K562 (cell line): ENCODE measurements around the gene BCL2L1. TPM values are rescaled to one million over a fixed set of nuclear protein-coding genes. Genes with fewer than 3 reads are reported as not detected.

Experiments
- CHD7 ChIP-seq: fragments of 200-600 bp; sonication (generic); IDR thresholded peaks from one replicate; pipeline ENCODE4 v1.6.1; 2012; ENCODE audit warnings: mild to moderate bottlenecking, low read depth, low read length, inconsistent platforms
- MTA1 ChIP-seq: fragments of 450-650 bp; IDR thresholded peaks from 2 replicates; pipeline ENCODE4 v1.6.1; 2017; ENCODE audit warnings: borderline replicate concordance
- polyA plus RNA-seq, 8 experiments: library from polyadenylated mRNA; depleted of rRNA in 4 of 8; stranded (reverse) in 5 of 8; unstranded in 3 of 8; fragments of >200 nt; fragmentation: Nextera tagmentation in 2 of 8; fragmentation: Illumina TruSeq in 1 of 8; extraction: Ambion mirVana in 2 of 8; extraction: Trizol in 1 of 8; gene quantifications; 2 replicates each; pipeline versions ENCODE4 v1.2.1 to v1.2.3, GENCODE V29; 2011 to 2014; ENCODE audit warnings: inconsistent platforms in 1 of 8, missing spikeins in 1 of 8
- total RNA-seq, 7 experiments: library from RNA; depleted of rRNA in 6 of 7; stranded (reverse); fragments of >200 nt in 6 of 7; fragmentation: Illumina TruSeq in 2 of 7; extraction: Trizol in 2 of 7; gene quantifications; 2 replicates each; pipeline versions ENCODE4 v1.2.1 to v1.2.3, GENCODE V29; 2011 to 2021; ENCODE audit warnings: low replicate concordance in 1 of 7

BCL2L1 gene
- total and polyA plus RNA-seq, 9 of the 15 experiments (the other 6 are each of a cell fraction or from before 2014, with no cell fraction given), result 3.3 to 182 (median 120) TPM

- no peak for TF ChIP-seq CHD7
- TF ChIP-seq MTA1, result no peak
These were observed 34.6 kb upstream of the BCL2L1 start (continued) for GRCh38 chr20:31757254-31757653.
